Measurements from ENCODE around the gene COPE.
"Not testable (repeated sequence)": the region's sequence is repeated elsewhere in the genome, so short reads cannot be mapped to it uniquely, and the experiment has no call there.

The COPE gene

DNA sequence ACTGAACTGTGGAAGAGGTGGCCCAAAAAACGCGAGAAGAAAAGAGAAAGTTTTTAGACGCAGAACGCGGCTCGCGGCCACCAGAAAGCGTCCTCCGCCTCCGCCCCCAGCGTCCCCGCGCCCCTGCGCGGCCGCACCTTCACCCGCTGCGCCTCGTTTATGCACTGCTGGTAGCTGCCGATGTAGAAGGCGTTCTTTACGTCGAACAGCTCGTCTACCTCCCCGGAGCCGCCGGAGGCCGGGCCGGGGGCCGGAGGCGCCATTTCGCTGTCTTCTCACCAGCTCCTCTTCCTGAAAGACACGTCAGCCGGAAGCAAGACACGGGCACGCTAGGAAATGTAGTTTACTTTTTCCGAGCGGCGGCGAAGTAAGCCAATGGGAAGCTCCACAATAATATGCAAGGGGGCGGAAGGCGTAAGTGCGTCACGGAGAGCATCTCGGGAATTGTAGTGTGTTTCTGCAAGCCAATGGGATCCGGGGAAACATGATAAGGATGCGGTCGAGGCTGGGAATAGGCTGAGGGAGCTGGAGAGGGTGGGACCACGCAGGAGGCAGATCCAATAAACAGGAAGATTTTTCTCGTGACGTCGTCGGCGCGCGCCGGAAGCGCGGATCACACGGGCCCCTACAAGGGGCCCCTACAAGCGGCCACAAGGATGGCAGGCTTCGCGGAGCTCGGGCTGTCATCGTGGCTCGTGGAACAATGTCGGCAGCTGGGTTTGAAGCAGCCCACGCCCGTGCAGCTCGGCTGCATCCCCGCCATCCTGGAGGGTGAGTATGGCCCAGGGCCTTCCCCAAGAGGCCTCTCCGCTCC is at the start of gene COPE, which contains the start of gene DDX49:
TSS of gene COPE (minus strand) at position 302 of the 814 bp plus-strand sequence. CDS start at position 263, 39 bp downstream.
TSS of gene DDX49 (plus strand) at position 630 of the 814 bp plus-strand sequence. CDS start at position 657, 27 bp downstream.
- FAIRE-seq = peak; percentile 97

DNA sequence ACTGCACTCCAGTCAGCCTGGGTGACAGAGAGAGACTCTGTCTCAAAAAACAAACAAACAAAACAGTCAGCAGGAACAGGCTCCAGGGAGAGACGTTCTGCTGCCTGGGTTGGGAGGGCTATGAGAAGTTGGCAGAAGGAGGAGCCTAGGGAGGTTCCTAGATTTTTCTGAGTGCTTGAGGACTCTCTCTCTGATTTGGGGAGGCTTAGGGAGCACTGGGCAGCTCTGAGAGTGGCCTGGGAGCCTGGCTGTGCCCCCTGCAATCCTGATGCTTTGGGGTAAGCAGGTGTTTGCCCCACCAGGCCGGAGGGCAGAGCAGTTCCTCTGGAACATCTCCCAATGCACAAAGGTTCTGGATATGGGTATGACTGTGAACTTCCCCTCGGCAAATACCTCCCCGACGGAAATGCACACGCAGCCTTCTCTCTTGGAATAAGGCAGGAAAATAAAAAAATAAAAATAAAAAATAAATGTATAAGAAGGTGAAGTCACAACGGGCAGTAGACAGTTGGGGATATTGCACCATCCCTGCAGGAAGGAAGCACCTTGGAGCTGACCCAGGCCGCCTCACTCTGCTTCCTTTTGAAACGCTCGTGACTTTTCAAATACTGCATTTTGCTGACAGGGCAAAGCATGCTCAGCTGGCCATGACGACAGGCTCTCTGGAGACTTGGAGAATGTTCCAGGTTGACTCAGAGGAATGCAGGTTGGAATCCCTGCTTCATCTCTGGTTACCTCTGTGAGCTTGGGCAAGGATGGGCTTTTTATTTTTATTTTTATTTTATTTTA is 48.4 kb upstream of the COPE start:
- no peak for FAIRE-seq

DNA sequence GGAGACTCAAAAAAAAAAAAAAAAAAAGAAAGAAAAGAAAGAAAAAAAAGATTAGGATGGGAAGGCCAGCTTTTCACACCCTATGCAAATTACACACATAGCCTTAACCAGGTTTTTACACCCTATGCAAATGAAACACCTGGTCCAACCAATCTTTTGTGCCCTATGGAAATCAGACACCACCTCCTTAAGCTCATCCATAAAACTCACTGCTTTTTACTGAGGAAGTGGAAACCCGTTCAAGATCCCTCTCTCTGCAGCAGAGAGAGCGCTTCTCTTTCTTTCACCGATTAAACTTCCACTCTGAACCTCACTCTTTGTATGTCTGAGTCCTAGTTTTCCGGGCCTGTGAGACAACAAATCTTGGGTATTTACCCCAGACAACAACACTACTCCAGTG is 47.1 kb upstream of the COPE start:
- no peak for FAIRE-seq

DNA sequence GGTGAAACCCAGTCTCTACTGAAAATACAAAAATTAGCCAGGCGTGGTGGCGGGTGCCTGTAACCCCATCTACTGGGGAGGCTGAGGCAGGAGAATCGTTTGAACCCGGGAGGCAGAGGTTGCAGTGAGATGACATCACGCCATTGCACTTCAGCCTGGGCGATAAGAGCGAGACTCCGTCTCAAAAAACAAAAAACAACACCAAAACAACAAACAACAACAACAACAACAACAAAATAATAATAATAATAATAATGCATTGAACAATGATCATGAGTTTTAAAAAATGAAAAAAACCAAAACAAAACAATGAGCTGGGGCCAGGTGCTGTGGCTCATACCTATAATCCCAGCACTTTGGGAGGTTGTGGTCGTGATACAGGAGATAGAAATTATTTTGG is 44.9 kb upstream of the COPE start:
- FAIRE-seq = no peak

DNA sequence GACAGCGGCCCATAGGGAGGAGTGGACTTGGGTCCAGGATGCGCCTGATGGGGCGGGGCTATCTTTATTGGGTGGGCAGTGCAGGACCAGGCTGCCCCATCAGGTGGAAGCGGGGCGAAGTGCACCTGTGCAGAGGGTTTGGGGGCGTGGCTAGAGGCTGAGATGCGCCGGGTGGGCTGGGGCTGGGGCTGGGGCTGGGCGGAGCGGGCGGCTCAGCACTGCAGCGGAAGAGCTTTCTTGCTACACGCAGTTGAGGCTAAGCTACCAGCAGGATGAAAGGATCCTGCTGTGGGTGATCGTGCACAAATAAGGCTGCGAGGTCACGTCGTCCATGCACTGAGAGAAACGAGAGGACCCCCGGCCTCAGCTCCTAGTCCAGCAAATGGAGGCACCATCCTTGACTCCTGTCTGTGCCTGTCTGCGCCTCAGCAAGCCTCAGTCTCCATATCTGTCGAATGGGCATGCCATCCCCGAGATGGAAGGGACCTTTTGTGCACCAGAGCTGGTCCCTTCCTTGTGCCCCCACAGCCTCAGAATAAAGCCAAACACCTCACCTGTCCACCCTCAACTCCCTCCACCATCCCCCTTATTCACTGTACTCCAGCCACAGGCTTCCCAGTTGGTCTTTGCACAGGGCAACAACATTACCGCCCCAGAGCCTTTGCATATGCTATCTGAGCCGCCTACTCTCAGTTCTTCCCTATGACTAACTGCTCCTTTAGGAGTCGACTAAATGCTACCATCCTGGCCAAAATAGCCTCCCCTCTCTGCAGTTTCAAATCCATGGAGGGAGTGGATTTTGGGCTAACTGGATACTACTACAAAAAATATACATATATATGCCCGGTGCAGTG is 42.8 kb upstream of the COPE start:
- no peak for FAIRE-seq

DNA sequence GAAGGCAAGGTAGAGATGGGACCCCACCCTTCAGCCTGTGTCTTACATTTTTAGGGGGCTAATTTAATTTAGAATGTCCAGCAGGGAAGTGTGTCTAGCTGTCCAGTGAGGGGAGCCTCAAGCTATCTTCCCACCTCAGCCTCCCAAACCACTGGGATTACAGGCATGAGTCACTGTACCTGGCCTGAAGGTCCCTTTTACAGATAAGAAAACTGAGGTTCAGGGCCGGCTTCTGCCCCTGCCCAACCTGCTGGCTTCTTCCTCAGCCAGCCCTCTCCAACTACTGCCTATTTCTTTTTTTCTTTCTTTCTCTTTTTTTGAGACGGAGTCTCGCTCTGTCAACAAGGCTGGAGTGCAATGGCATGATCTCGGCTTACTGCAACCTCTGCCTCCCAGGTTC is 41.2 kb upstream of the COPE start:
- FAIRE-seq = no peak

DNA sequence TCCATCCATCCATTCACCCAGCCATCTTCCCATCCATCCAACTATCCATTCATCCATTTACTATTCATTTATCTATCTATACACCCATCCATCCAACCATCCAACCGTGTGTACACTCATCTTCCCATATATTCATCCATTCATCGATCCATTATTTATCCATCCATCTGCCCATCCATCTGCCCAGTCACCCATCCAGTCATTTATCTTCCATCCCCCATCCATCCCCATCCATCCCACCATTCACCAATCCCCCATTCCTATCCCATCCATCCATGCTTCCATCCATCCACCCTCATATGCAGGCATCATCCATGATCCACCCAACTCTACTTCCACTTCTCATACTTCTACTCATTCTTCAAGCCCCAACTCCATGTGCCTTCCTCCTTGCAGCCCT is 35.9 kb upstream of the COPE start:
- no peak for FAIRE-seq

DNA sequence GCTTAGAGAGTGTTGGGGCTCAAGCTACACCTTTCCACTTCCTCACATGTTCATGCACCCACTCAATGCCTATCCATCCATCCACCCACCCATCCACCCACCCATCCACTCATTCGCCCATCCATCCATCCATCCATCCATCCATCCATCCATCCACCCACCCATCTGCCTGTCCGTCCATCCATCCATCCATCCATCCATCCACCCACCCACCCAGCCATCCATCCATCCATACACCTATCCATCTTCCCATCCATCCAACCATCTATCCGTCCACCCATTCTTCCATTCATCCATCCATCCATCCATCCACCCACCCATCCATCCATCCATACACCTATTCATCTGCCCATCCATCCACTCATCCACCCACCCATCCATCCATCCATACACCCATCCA is 34.9 kb upstream of the COPE start:
- no peak for FAIRE-seq

DNA sequence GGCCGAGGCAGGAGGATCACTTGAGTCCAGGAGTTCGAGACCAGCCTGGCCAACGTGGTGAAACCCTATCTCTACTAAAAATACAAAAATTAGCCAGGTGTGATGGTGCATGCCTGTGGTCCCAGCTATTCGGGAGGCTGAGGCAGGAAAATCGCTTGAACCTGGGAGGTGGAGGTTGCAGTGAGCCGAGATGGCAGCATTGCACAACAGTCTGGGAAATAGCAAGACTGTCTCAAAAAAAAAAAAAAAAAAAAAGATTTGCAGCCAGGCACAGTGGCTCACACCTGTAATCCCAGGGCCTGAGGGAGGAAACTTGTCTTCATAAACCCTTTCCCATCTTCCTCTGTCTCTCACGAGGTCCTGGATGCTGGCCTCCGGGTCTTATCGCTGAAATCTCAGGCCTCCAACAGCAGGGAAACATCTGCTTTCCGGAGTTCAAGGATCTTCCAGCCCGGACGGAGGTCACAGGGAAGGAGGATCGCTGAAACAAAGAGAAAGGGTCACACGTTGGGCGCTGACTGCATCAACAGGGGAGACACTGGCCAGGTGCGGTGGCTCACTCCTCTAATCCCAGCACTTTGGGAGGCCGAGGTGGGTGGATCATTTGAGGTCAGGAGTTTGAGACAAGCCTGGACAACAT is 33.3 kb upstream of the COPE start:
- not testable (repeated sequence) for FAIRE-seq

DNA sequence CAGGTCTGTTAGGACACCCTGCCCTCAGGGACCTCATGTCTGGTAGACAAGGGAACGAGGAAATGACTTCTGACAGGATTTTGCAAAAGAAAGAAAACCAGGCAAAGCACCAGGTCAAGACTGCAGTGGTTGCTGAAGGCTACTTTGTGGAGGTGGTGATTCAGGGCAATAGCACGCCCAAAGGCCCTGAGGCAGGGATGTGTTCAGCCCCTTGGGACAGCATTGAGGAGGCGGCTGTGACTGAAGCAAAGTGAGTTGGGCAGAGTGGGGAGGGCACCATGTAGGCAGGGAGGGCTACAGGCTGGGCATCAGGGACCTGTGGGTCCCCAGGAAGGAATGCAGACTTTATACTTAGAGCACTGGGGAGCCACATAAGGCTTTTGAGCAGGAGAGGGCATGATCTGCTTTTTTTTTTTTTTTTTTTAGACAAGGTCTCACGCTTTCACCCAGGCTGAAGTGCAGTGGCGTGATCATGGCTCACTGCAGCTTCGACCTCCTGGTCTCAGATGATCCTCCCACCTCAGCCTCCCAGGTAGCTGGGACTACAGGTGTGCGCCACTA is 32.6 kb upstream of the COPE start:
- FAIRE-seq = no peak

DNA sequence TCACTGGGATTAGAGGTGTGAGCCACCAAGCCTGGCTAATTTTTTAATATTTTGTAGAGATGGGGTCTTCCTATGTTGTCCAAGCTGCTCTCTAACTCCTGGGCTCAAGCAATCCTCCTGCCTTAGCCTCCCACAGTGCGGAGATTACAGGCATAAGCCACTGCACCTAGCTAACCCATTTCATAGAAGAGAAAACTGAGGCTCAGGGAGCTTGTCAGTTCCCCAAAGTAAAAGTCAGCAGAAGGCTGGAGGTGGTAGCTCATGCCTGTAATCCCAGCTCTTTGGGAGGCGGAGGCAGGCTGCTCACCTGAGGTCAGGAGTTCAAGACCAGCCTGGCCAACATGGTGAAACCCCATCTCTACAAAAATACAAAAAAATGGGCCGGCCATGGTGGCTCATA is 30.7 kb upstream of the COPE start:
- FAIRE-seq = no peak

DNA sequence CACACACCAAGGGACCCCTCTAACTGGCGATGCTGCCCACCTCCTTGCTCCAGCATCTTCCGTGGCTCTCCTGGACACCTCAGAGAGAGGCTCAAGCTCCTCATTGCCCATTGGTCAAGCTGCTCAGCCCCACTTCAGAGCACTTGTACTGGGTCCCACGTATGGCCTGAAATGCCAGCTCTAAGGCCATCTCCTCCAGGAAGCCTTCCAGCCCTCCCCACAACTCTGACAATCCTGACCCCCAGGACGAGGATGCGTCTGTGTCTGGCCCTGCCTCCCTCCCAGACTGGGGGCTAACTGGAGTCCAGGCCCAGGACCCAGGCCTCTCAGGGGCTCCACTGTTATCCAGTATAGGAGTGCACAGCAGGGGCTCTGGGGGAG is 29.8 kb upstream of the COPE start:
- no peak for FAIRE-seq

DNA sequence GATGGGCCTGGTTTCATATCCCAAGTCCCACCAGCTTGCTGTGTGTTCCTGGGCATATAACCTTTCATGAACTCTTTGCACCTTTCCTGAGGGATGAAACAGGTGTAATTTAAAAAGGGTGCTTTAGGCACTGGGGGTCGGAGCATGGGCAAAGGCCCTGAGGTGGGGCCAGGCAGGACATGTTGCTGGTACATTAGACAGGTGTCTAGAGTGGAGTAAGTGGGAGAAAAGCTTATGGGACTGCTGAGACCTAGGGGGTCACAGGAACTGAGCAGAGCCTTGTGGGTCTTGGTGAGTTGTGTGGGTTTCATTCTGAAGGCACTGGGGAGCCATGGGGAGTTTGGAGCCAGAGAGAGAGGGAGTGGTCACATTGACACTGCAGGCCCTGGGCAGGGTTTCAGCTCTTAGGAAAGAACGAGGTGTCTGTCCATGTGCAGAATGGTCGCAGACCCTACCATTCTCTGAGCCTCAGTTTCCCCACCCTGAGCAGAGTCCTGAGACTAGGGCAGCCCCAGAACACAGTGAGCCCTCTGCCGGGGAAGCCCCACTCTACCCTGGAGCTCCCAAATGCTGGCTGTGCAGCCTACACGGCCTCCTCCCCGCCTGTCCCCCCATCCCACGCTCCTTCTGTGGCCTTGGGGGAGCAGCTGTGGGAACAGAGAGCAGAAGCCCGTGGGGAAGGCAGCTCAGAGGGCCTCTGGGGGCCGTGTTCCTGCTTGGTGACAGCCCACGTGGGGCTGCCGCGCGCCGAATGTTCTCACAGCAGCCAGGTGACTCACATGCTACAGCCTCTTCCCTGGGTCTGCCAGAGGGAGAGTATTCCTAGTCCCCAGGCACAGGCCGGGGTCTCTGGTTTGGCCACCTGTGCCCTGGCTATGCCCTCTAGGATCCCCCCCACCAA is 29.1 kb upstream of the COPE start:
- FAIRE-seq = no peak

DNA sequence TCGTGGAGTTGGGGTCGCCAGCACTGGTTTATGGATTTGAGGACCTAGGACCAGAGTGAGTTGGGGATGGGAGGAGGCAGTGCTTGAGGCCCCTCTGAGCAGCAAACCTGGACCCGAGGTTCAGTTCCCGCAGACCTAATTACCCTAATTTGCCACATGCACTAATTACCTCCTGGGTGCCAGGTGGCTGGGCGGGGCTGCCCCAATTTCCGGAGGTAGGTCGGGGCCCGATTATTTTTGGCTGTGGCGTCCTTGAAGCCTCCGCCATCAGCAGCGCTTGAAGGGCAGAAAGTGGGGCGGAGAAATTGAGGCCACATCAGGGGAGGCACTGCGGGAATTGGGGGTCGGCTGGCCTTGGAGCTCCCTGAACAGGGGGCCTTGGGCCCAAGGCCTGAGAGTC is 27.7 kb upstream of the COPE start:
- FAIRE-seq = no peak

DNA sequence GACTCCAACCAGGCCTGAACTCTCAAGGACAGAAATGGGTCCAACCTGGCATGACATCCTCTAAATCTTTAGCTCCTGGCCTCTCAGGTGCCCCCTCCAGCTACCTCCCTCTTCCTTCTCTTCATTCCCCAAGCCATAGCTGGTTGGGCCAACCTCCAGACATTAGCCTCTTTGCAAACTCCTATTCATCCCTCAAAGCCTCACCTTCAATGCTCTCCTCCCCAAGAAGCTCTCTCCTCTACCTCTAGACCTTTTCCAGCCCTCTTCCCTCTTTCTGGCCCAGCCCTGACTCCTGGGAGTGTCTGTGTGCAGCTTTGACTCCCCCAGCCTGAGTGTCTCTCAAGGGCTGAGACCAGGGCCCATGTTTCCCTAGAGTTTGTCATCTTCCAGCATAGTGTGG is 27.1 kb upstream of the COPE start:
- no peak for FAIRE-seq

DNA sequence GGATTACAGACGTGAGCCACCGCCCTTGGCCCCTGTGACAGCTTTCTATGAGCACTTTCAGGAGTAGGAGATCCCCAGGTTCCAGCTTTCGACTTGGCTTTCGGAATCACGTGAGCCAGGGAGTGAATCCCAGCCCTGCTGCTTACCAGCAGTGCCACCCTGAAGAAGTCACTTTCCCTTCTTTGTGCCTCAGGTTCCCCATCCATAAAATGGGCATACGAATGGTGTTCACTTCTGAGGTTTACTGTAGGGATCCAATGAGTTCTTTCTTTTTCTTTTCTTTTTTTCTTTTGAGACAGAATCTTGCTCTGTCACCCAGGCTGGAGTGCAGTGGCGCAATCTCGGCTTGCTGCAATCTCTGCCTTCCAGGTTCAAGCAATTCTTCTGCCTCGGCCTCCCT is 26.1 kb upstream of the COPE start:
- FAIRE-seq = no peak

DNA sequence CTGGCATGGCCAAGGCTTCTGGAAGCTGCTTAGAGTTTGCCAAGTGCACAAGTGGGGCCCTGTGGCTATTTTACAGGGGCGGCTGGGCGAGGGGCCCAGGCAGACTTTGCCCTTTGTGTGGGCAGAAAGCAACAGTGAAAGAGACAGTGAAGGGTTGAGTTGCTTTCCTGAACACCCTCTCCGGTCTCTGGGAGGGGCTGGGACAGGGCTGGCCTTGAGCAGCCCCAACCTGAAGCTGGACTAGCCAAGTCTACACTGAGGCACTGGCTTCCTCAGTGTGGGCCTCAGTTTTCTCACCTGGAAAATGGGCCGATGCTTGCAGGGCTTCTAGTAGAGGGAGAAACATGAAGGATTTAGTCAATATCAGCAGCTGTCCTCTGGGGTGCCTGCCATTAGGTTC is 24.3 kb upstream of the COPE start:
- no peak for FAIRE-seq

DNA sequence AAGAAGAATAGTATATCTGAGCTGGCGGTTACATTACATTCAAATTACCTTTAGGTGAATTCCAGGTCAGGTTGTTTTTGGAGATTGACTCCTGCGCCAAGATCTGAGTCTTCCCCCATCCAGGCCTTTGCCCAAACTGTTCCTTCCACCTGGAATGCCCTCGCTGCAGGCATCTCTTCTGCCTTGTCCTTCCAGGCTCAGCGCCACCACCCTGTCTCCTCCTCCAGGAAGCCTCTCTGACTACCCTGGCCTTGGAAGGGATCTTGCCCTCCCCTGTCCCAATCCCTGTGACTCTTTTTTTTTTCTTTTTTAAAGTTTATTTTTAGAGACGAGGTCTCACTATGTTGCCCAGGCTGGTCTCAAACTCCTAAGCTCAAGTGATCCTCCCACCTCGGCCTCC is 23.5 kb upstream of the COPE start:
- FAIRE-seq = no peak

DNA sequence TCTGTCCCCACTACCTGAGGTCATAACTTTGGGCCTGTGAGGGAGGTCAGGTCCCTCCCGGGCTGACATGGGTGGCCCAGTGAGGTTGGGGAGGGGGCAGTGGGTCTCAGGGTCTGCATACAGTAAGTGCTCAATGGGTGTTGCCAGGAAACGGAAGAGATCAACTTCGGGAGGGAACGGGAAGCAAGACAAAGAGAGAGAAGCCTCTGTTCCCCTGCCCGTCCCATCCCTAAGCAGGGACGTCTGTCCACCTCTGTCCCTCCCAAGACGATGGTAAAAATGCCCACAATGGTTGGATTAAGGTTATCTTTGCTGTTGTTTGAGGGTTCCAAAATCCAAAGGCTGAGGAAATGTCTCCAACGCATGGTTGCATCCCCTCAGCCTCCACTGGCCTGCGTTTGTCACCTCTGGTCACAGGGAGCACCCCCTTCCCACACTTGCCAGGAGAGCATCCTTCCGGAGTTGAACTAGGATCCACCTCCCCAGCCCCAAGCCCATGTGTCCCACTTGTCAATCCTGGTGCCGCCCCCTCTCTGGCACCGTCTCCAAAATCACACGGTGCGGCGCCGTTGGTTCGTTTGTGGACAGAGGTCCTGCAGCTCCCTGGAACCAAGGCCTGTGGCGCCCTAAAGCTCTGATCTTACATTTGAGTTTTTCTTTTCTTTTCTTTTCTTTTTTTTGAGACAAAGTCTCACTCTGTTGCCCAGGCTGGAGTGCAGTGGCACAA is 22.6 kb upstream of the COPE start:
- FAIRE-seq = no peak

DNA sequence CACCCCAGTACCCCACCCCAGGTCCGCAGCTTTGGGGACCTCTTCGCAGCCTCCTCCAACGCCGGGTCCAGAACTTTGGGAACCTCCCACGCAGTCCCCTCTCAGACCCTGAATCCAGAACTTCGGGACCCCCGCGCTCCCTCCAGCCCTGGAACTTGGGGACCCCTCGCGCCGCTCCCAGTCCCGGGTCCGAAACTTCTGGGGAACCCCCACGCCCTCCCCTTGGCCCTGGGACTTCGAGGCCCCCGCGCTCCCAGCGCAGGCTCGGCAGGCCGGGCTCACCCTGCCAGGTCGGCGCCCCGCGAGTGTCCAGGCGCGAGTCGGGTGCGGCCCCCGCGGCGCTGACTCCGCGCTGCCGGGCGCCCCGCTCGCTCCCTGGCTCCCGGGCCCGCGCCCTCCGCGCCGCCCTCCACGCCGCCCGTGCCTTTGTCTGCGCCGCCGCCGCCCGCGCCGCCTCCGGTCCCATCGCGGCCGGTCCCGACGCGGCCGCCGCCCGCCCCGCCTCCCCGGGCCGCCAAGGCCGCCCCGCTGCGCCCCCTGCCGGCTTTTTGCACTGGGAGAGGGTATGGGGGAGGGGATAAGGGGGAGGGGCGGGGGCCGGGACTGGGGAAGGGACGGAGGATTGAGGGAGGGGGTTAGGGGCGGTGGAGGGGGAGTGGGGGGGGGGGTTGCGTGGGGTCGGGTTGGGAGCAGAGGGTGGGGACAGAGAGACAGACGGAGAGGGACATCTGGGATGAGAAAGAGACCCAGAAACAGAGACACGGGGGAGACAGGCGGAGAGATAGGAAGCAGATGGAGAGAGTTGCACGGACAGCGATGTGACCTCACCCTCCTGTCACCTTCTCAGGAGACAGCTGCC is 21.8 kb upstream of the COPE start, which contains the start of gene HOMER3:
TSS of gene HOMER3 (minus strand) at position 449 of the 859 bp plus-strand sequence. CDS start 2,235 bp downstream, outside the sequence.
- no peak for FAIRE-seq
